Gastrocnemius medialis (tissue), 4 donors: Measurements from ENCODE around the gene ENTPD8. TPM values are rescaled to one million over a fixed set of nuclear protein-coding genes. Genes with fewer than 3 reads are reported as not detected.

ENCODE experiments used
- ATAC-seq, 2 donors: fragments of 150-250 bp; one replicate each; pipeline ENCODE4 v1.9.1; 2016
- DNase-seq, 2 donors: peaks; one replicate each; pipeline ENCODE4 v3.0.0-alpha.2; 2019
- H3K27ac ChIP-seq, 4 donors: fragments of 200-600 bp; sonication (generic); 1 replicate in 1 of 4; 2 replicates in 3 of 4; pipeline ENCODE4 v1.5.1; 2016 to 2018; ENCODE audit warnings: mild to moderate bottlenecking in 2 of 4, moderate library complexity in 1 of 4
- H3K27me3 ChIP-seq, 3 donors: fragments of 200-600 bp; sonication (generic) in 2 of 3; 1 replicate in 1 of 3; 2 replicates in 2 of 3; pipeline versions ENCODE4 v1.5.1 to v1.6.0; 2016 to 2019; ENCODE audit warnings: mild to moderate bottlenecking in 1 of 3, moderate library complexity in 1 of 3
- H3K36me3 ChIP-seq, 2 donors: fragments of 200-600 bp; sonication (generic) in 1 of 2; one replicate each; pipeline ENCODE4 v1.5.1; 2017 to 2018
- H3K4me1 ChIP-seq, 2 donors: fragments of 200-600 bp; sonication (generic) in 1 of 2; one replicate each; pipeline ENCODE4 v1.5.1; 2016 to 2017; ENCODE audit warnings: mild to moderate bottlenecking in 2 of 2
- H3K4me3 ChIP-seq, 4 donors: fragments of 200-600 bp; sonication (generic) in 3 of 4; 1 replicate in 1 of 4; 2 replicates in 3 of 4; pipeline ENCODE4 v1.5.1; 2016 to 2019; ENCODE audit warnings: mild to moderate bottlenecking in 2 of 4
- H3K9me3 ChIP-seq, 3 donors: fragments of 200-600 bp; sonication (generic) in 2 of 3; 1 replicate in 1 of 3; 2 replicates in 2 of 3; pipeline ENCODE4 v1.5.1; 2016 to 2019
- CTCF ChIP-seq, 5 experiments: fragments of 450-650 bp in 3 of 5; fragments of 200-600 bp in 2 of 5; sonication (generic) in 2 of 5; IDR thresholded peaks in 4 of 5; conservative IDR thresholded peaks in 1 of 5; 1 replicate in 4 of 5; 2 replicates in 1 of 5; pipeline ENCODE4 v1.5.1; 2016 to 2019; ENCODE audit warnings: antibody characterized with exemption in 5 of 5, mild to moderate bottlenecking in 3 of 5, moderate library complexity in 3 of 5
- POLR2A ChIP-seq, 2 donors: fragments of 450-650 bp; IDR thresholded peaks; one replicate each; pipeline ENCODE4 v1.6.1; 2017; ENCODE audit warnings: antibody characterized with exemption in 2 of 2, mild to moderate bottlenecking in 2 of 2, moderate library complexity in 2 of 2
- in situ Hi-C, 4 donors: fragments of 200-750 bp; cut with MboI; loops; one replicate each; pipeline versions ENCODE4 v1.15.0 to v1.8.0; 2017; ENCODE audit warnings: low sequenced_read_pairs in 4 of 4
- intact Hi-C: fragments of 100-400 bp; cut with DNase I; formaldehyde crosslinking; loops from one replicate; pipeline ENCODE4 v1.15.1; 2023; ENCODE audit warnings: low total_unique reads
- total RNA-seq, 4 donors: library from RNA; depleted of rRNA; stranded (reverse); fragments of >200 nt; gene quantifications; one replicate each; pipeline versions ENCODE4 v1.1.0 to v1.2.3, GENCODE V29; 2016

Gene ENTPD8
- total RNA-seq, 4 donors from 2014 or later = 0.23 TPM; not detected in 3

- DNase-seq (peak in 1 of 2 donors; percentile 12), ATAC-seq (no peak)
- H3K27me3 ChIP-seq = no peaks in the 10 kb centered on the region
- in situ Hi-C loops (no loop called here), intact Hi-C loops (no loop called here)
- no peaks in the 10 kb centered on the region for H3K9me3 ChIP-seq
- peaks cover 10 to 11% of the 10 kb centered on the region in 2 donors for H3K4me1 ChIP-seq
- no peak for TF ChIP-seq CTCF (IDR thresholded peaks at IDR 0.05 in 4 of 5, conservative IDR thresholded peaks at IDR 0.05 in 1 of 5)
- no peak for TF ChIP-seq POLR2A (IDR thresholded peaks at IDR 0.05)
- H3K4me3 ChIP-seq = no peak overlapping the region
- peaks cover 0 to 11% of the 10 kb centered on the region in 2 donors for H3K36me3 ChIP-seq
- no peak overlapping the region for H3K27ac ChIP-seq
Measured at GRCh38 chr9:137462986-137463930, 22.1 kb upstream of the ENTPD8 start.

- H3K9me3 ChIP-seq = no peaks in the 10 kb centered on the region
- in situ Hi-C loops (no loop called here), intact Hi-C loops (no loop called here)
- no peak overlapping the region for H3K4me3 ChIP-seq
- peaks cover 0 to 11% of the 10 kb centered on the region in 2 donors for H3K36me3 ChIP-seq
- ATAC-seq (no peak), DNase-seq (peak in 1 of 2 donors; percentile 8)
- no peak overlapping the region for H3K27ac ChIP-seq
- TF ChIP-seq POLR2A (IDR thresholded peaks at IDR 0.05) (no peak), CTCF (IDR thresholded peaks at IDR 0.05 in 4 of 5, conservative IDR thresholded peaks at IDR 0.05 in 1 of 5) (no peak)
- no peaks in the 10 kb centered on the region for H3K27me3 ChIP-seq
- H3K4me1 ChIP-seq = peaks cover 10 to 11% of the 10 kb centered on the region in 2 donors
Measured at GRCh38 chr9:137462396-137462985, 21.3 kb upstream of the ENTPD8 start.

- Histone ChIP-seq H3K36me3 (peaks cover 0 to 11% of the 10 kb centered on the region in 2 donors), H3K27me3 (no peaks in the 10 kb centered on the region), H3K27ac (no peak overlapping the region), H3K4me3 (no peak overlapping the region), H3K4me1 (peaks cover 10 to 11% of the 10 kb centered on the region in 2 donors), H3K9me3 (no peaks in the 10 kb centered on the region)
- TF ChIP-seq CTCF (IDR thresholded peaks at IDR 0.05 in 4 of 5, conservative IDR thresholded peaks at IDR 0.05 in 1 of 5) = no peak
- TF ChIP-seq POLR2A (IDR thresholded peaks at IDR 0.05) = no peak
- in situ Hi-C loops = no loop called here
- intact Hi-C loops = no loop called here
- ATAC-seq = no peak
- peak in 1 of 2 donors; percentile 24 for DNase-seq
Measured at GRCh38 chr9:137461663-137462395, 20.7 kb upstream of the ENTPD8 start.

GRCh38 chr9:137461316-137461662, 20.1 kb upstream of the ENTPD8 start:
- Histone ChIP-seq H3K27me3 (no peaks in the 10 kb centered on the region), H3K4me1 (peaks cover 10 to 11% of the 10 kb centered on the region in 2 donors), H3K4me3 (no peak overlapping the region)

More at GRCh38 chr9:137461316-137461662, 20.1 kb upstream of the ENTPD8 start:
- no peaks in the 10 kb centered on the region for H3K9me3 ChIP-seq
- in situ Hi-C loops = no loop called here
- TF ChIP-seq POLR2A (IDR thresholded peaks at IDR 0.05) = no peak
- no peak for TF ChIP-seq CTCF (IDR thresholded peaks at IDR 0.05 in 4 of 5, conservative IDR thresholded peaks at IDR 0.05 in 1 of 5)
- ATAC-seq (no peak), DNase-seq (no peak)
- peaks cover 0 to 11% of the 10 kb centered on the region in 2 donors for H3K36me3 ChIP-seq
- intact Hi-C loops = no loop called here
- no peak overlapping the region for H3K27ac ChIP-seq
